GM13977 (cell line): ENCODE data around the gene ENDOU.
A peak's percentile ranks its signal among the peaks of the same experiment; 100 is the strongest.

ENCODE experiments used
- DNase-seq: peaks from one replicate; pipeline ENCODE4 v3.0.0; 2012; ENCODE audit warnings: low spot score
- in situ Hi-C: fragments of 300-500 bp; cut with MboI; formaldehyde crosslinking; loops from one replicate; pipeline ENCODE4 v1.12.0; 2022; ENCODE audit warnings: low sequenced_read_pairs, low pct_unique_long_range_greater_than_20kb, mixed read lengths, inconsistent platforms; ENCODE audit not compliant: unreplicated experiment
- TF ChIP-seq, protein P1 (sequence below): IDR thresholded peaks from 2 replicates; pipeline ENCODE4 v1.5.1; 2012; ENCODE audit warnings: mild to moderate bottlenecking, control low read depth; ENCODE audit not compliant: insufficient read depth; ENCODE audit errors: extremely low read depth, missing control alignments

Gene ENDOU

DNA sequence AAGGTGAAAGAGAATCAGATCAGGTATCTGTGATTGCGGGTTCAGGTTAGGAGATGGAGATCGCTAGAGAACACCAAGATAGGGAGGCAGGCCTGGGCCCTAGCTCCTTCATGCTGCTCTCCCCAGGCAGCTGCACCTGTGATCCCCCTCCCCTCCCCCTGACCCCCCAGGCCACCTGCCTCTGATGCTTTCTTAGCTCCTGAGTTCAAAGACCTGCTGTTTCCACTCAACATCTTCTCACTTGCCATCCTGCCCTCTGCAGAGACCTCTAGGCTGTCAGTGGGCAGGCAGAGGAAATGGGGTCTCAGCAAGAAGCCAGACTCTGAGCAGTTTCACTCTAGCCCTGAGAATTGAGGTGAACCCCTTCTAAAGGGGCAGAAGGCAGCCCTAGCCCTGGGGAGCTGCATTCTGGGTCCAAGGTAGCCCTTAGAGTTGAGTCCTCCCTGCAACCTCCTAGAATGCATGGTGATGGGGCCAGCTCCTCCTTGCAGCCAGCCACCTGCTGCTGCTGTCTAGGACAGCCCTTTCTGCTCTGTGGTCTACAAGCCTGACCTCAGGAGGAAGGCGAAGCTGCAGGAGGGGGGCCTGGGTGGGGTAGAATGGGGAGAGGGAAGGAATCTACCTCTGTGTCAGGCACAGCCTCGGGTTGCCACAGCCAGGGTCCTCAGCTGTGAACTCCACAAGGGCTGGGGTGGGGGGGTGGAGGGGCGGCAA, 41.4 kb upstream of the ENDOU start:
- no peak for DNase-seq
- TF ChIP-seq, protein P1, sequence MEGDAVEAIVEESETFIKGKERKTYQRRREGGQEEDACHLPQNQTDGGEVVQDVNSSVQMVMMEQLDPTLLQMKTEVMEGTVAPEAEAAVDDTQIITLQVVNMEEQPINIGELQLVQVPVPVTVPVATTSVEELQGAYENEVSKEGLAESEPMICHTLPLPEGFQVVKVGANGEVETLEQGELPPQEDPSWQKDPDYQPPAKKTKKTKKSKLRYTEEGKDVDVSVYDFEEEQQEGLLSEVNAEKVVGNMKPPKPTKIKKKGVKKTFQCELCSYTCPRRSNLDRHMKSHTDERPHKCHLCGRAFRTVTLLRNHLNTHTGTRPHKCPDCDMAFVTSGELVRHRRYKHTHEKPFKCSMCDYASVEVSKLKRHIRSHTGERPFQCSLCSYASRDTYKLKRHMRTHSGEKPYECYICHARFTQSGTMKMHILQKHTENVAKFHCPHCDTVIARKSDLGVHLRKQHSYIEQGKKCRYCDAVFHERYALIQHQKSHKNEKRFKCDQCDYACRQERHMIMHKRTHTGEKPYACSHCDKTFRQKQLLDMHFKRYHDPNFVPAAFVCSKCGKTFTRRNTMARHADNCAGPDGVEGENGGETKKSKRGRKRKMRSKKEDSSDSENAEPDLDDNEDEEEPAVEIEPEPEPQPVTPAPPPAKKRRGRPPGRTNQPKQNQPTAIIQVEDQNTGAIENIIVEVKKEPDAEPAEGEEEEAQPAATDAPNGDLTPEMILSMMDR = no peak
- in situ Hi-C loops = no loop called here

DNA sequence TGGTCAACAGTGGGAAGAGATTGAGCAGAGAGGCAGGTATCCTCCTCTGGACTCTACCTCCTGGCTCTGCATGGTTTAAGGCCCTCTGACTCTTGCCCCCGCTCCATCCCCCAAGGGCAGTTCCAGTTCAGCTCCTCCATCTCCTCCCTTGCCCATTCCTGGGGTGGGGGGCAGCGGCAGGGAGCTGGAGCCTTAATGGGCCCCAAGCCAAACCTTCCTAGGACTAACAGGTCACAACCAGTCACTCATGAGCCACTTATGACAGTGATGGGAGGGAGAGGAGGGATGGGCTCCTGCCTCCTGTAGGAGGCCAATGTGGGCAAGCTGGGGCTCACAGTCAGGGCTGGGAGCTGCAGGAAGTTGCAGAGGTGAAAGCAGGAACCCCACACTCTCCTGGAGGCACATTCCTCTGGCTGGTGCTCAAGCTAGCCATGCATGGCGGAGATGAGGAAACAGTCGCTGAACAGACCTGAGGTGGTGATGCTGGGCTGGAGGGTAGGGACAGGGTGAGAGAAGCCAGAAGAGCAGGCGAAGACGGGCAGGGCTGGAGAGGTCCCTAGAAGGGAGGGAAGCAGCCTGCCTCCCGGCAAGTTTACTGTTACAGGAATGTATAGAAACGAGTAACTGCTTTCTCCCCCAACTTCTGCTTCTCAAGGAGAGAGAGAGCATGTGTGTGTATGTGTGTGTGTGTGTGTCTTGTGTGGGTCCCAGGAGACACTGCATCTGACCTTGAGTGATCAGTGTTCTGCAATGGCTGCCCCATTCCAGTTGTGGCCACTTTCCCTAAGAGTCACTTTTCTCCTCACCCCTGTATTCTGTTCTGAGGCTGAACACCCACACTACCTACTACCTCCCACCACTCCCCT, 38.4 kb upstream of the ENDOU start:
- TF ChIP-seq, protein P1 = no peak
- in situ Hi-C loops = no loop called here
- no peak for DNase-seq

DNA sequence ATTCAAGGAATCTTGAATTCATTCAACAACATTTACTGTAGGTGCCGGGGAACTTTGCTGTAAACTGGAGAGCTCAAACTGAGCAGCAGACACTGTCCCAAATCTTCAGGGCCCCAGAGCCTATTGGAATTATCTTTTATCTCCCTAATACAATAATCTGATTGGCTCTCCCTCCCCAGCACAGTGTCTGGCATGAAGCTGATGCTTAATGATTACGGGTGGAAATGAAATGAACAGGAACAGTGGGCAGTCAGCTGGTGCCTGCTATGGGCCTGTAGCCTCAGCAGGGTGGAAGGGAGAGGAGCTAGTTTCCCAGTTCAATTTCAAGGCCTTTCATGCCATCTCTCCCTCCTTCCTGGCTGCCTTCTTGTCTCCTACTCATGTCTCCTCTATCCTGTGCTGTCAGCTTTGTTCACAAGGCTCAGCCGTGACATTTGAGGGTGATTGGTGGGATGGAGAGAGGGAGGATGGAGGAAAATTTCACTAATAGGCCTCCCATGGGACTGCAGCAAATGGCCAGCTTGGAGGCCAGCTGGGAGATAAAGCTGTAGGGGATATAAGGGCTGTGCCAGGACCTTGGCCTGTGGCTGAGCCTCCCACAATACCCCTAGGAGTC, 37.7 kb upstream of the ENDOU start:
- no peak for DNase-seq
- TF ChIP-seq, protein P1 = no peak
- in situ Hi-C loops = no loop called here

DNA sequence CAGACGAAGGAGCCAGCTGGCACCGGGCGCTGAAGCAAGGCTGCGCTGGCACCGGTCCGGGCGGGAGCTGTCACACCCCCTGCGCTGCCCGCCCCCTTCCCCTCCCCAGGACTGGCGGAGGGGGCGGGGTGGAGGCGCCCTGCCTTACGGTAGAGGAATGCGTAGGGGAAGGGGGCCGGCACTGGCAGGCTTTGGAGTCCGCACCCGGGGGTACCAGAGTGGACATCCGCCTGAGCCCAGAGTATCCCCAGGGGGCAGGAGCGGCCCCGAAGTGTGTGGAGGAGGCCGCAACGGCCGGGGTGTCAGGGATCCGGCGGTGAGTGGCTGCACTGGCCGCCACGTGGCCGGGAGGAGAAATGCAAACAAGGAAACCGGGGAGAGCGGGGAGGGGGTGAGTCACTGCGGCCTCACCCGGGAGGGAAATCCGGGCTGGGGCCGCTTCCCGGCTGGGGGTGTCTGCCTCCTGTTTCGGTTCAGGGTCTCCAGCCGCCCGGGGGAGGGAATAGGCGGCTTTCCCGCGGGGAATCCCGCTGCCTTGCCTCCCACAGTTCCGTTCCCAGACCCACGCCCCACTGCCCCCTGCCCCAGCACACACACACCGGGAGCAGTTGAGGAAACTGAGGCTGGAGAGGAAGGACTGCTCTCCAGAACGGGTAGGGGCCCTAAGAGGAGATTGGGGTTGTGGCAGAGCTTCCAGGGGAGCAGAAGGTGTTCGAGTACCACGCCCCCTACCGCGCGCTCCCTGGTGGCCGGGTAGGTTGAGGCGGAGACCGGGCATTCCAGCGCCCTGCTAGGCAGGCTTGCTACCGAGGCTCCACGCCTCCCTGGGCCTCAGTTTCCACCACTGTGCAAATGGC, 33.8 kb upstream of the ENDOU start, which contains the start of gene RAPGEF3:
RAPGEF3 (minus strand) TSS at position 47 of the 857 bp plus-strand sequence. CDS start 324 bp downstream, outside the sequence.
- TF ChIP-seq, protein P1 = peak; percentile 63
- in situ Hi-C loops = no loop called here
- DNase-seq = peak; percentile 86

DNA sequence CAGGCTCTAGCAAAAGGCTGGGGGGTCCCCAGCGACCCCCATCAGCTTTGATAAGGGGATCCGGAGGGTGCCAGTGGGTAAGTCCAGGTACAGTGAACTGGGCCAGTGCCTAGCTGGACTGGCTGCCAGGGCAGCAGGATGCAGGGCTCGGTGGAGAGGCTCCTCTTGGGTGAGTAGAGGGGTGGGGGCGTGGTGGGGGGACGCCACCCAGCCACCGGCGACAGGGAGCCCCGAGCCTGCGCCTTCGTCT, 33.2 kb upstream of the ENDOU start:
- in situ Hi-C loops = no loop called here
- DNase-seq = no peak
- TF ChIP-seq, protein P1 = no peak

DNA sequence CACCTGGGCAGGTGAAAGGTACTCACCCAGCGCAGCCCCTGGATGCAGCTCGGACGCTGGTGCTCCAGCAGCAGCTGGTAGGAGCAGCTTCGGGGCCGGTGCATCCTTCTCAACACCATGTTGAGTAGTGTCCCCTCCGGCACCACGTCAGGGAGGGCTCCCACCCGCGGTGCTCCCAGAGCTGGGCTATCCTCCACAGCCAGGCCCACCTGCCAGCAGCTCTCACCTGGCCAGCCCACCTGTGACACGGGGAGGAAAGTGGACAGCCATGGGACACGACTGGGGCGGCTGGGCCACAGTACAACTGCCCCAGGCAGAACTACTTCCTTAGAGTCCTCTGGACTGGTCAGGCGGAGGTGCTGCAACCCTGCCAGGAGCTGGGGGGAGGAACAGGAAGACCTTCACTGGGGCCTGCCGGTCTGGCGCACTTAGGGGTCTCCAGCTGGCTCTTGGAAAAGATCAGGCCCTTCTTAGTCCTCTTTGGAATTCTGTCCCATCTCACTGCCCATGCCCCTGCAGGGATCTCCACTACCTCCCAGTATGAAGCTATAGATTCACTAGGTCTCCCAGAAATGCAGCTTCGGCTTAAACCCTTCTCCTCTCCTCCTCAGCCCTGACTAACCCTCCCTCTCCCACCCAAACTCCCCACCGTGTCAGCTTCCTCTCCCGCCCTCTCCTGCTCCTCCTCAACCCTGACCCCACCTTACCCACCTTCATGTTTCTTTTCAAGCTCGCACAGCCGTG, 32.7 kb upstream of the ENDOU start:
- DNase-seq = no peak
- in situ Hi-C loops = no loop called here
- TF ChIP-seq, protein P1 = no peak
